GM12801 (cell line): ENCODE results near the gene CLMN.

Experiments
- TF ChIP-seq, protein P1 (sequence below): IDR thresholded peaks from one replicate; pipeline ENCODE4 v1.5.1; 2011; ENCODE audit warnings: control low read depth; ENCODE audit not compliant: insufficient read length; ENCODE audit errors: extremely low read depth

CLMN gene

DNA sequence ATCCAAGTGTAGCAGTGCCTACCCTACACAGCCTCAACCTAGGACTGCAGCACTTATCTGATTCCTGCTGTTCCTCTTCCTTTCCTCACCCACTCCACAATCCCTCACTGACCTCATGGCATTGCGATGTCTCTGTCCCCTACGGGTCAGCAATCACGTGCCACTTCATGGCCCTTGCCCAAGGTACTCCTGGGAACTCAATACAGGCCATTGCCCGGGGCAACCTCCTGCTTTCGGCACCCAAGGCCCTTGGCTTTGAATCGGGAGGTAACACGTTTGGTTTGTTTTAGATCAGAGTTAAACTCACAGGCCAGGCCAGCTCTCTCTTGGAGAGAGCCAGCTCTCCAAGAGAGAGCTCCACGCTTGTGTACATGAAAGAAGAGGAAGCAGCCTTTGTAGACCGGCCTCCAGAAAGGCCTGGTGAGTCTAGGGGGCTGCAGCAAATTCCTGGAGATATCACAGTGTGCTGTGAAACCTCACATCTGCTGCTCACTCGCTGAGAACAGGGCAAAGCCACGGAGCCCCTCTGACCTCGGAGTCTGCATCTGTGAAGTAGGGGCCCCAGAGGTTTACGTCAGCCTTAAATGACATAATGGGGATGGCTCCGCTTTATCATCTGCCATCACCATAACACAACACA is 12.2 kb downstream of the CLMN start:
- TF ChIP-seq, protein P1, sequence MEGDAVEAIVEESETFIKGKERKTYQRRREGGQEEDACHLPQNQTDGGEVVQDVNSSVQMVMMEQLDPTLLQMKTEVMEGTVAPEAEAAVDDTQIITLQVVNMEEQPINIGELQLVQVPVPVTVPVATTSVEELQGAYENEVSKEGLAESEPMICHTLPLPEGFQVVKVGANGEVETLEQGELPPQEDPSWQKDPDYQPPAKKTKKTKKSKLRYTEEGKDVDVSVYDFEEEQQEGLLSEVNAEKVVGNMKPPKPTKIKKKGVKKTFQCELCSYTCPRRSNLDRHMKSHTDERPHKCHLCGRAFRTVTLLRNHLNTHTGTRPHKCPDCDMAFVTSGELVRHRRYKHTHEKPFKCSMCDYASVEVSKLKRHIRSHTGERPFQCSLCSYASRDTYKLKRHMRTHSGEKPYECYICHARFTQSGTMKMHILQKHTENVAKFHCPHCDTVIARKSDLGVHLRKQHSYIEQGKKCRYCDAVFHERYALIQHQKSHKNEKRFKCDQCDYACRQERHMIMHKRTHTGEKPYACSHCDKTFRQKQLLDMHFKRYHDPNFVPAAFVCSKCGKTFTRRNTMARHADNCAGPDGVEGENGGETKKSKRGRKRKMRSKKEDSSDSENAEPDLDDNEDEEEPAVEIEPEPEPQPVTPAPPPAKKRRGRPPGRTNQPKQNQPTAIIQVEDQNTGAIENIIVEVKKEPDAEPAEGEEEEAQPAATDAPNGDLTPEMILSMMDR = no peak

DNA sequence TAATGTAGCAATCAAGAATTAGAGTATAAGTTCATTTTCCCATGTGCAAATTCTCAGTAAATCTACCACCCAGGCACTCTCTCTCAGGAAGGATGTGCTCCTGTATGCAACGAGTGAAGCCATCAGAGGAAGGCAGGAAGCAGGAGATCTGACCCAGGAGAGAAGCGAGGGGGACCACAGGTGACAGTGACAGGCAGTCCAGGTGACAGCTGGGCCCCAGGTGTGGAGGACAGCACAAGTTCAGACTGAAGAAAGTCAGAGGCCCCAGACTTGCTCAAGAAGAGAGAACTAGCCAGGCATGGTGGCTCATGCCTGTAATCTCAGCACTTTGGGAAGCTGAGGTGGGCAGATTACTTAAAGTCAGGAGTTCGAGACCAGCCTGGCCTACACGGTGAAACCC is 13.8 kb downstream of the CLMN start:
- TF ChIP-seq, protein P1 = no peak

DNA sequence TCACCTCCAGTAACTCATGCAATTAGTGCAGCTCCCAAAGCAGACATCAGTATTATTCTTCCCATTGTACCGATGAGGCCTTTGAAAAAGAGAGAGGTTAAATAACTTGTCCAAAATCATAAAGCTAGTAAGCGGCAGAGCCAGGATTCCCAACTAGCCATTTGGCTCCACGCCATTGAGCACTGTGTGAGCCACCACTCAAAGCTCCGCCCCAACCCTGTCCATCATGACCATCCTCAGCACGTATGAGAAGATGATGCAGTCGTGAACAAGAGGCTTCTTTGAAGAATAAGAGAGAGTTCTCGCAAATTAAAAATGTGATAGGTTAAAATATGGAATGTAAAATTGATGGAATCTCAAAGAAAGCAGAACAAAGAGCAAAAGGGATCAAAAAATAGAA is 14.6 kb downstream of the CLMN start:
- TF ChIP-seq, protein P1 = no peak

DNA sequence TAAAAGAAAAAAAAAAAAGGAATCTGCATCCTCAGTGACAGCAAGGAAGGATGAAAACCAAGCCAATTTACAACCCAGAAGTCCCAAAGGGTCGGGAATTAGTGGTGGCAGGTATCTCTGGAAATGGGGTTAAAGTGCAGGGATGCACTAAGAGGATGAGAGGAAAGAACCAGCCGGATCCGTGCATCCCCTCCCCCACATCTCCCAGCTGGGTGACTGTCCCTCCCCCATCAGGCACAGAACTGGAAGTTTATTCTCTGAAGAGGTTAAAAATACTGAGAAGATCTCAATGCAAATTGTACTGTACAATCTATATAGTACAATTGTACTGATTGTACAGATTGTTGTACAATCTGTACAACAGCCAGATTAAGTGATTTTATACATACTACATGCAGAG is 15.4 kb downstream of the CLMN start:
- TF ChIP-seq, protein P1 = no peak

DNA sequence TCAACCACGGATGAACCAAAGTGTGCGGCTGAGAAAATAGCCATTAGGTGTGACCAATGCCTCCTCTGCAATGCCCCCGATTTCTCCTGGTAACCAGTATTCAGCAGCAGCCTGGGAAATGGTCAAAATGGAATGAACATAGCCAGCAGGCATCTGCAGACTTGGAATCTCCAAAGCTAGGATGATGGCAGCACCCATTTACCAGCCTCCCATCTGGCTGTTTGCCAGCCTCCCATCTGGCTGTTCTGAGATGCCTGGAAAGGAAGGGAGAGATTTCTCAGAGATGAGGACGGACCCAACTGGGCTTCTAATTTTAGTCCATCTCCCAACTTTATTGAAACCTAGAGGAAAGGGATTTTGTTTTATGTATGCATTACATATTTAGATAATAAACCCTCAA is 16.2 kb downstream of the CLMN start:
- TF ChIP-seq, protein P1 = no peak

DNA sequence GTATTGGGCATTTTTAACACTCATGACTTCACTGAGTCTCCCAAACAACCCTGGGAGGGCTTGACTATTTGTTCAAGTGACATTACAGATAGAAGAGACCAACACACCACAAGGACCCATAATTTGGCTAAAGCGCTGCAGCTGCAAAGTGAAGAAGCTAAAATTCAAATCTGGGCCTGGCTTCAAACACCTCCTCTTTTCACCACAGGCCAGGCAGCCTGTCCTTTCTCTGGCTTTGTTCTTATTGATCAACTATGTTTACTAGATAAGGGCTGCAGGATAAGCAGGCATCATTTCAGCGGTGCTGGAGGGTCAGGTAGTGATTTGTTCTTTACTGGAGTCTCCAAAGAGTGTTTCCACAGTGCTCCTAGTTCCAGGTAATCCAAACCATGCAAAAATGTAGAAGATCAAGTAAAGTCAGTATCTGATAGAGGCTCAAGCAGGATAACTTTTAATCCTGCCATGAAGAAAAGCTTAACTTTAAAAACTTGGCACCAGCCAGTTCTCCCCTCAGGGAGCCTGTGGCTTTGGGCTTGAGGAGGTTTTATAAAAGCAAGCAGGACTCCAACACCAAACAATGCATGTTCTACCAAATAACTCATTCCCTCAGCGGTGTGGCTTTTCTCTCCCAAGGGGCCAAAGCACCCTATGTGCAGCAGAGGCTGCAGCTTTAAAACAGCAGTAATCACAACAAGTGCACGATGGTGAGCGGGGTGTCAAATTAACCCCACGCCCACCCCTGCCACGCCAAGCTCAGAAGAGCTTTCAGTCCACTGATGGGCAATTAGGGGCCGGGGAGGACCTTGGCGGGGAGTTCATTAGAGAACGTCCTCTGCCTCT is 16.8 kb downstream of the CLMN start:
- TF ChIP-seq, protein P1 = no peak

DNA sequence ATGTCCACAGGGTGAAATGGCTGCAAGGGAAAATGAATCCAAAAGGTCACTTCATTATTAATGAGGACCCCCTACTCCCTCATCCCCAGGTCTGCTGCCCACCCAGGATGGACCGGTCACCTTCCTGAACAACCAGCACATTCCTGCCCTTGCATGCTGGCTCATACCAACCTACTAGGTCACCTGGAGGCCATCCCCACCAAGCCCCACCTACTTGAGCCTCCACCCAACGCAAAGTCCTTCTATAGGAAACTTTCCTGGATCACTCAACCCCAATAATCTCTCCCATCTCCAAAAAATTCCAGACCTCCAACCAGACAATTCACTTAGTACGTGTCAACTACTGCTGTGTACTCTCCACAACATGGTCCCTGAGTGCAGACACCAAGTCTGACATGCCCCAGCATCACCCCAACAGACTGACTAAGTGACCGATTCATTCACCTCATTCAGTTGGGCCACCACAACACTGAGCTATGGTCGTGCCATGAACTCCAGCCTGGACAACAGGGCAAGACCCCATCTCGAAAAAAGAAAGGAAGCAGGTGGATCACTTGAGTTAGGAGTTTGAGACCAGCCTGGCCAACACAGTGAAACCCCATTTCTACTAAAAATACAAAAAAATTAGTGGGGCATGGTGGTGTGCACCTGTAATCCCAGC is 18.1 kb downstream of the CLMN start:
- TF ChIP-seq, protein P1 = no peak
